ENCODE results near the gene CLEC7A. TPM values are rescaled to one million over a fixed set of nuclear protein-coding genes. Genes with fewer than 3 reads are reported as not detected.

The CLEC7A gene
- polyA plus RNA-seq, 3 donors = 235 to 809 (median 304) TPM

DNA sequence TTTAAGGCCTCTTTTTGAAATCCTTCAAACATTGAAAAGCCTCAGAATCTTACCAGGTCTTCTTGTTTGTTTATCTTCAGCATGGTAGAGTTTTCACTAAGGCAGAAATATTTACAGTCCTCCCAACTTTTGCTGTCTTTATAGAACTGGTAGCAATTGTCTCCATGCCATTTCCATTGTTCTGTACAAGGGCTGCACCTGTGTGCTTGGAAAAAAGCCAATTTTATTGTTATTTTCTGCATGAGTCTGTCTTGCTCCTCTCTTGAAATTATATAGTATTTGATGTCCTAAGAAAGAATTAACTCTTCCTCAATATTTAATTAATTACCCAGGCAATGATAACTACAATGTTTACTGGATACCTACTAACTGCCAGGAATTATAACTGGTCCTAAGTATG, 54.5 kb downstream of the CLEC7A start:
- no peak for DNase-seq
- Histone ChIP-seq H2AFZ (ENCODE audit: insufficient read depth, low read depth, low read length, poor library complexity, severe bottlenecking) (no peak overlapping the region), H3K79me2 (ENCODE audit: insufficient read depth, low read length) (no peaks in the 10 kb centered on the region), H3K4me1 (ENCODE audit: control insufficient read depth in 1 of 2, insufficient read depth in 2 of 2, low read length in 2 of 2) (peaks cover 7 to 9% of the 10 kb centered on the region in 2 donors), H3K9ac (ENCODE audit: insufficient read depth, low read length, poor library complexity, severe bottlenecking) (no peak overlapping the region), H3K27ac (ENCODE audit: low read depth in 1 of 2, low read length in 2 of 2) (no peak overlapping the region), H3K4me3 (replicated peaks in 1 of 3; ENCODE audit: low read depth in 2 of 3, low read length in 3 of 3) (no peak overlapping the region), H3K4me2 (replicated peaks; ENCODE audit: extremely low read depth, low read length, poor library complexity, severe bottlenecking) (no peak overlapping the region), H3K27me3 (ENCODE audit: control insufficient read depth in 2 of 2, insufficient read depth in 2 of 2, low read length in 2 of 2) (no peaks in the 10 kb centered on the region), H4K20me1 (ENCODE audit: insufficient read depth, low read length) (no peaks in the 10 kb centered on the region), H3K9me3 (replicated peaks in 1 of 2; ENCODE audit: control insufficient read depth in 1 of 2, insufficient read depth in 1 of 2, low read length in 2 of 2) (no peaks in the 10 kb centered on the region), H3K36me3 (replicated peaks in 1 of 2; ENCODE audit: control insufficient read depth in 1 of 2, insufficient read depth in 2 of 2, low read length in 2 of 2) (no peaks in the 10 kb centered on the region)
- peaks cover 0 to 2% (median 0%) of the 10 kb centered on the region in 3 donors for H3K27me3 Mint-ChIP-seq (ENCODE audit: low read depth in 3 of 3)
- H3K4me3 Mint-ChIP-seq = no peak overlapping the region
- H3K36me3 Mint-ChIP-seq = peaks cover 20 to 25% of the 10 kb centered on the region in 2 donors
- no peak for TF ChIP-seq CTCF (IDR thresholded peaks at IDR 0.05)
- no peak overlapping the region for H3K27ac Mint-ChIP-seq
- intact Hi-C loops (cut with micrococcal nuclease) = no loop called here
- H3K9me3 Mint-ChIP-seq = peaks cover 0 to under 1% (median 0%) of the 10 kb centered on the region in 7 donors
- H3K4me1 Mint-ChIP-seq = peaks cover 13% of the 10 kb centered on the region

DNA sequence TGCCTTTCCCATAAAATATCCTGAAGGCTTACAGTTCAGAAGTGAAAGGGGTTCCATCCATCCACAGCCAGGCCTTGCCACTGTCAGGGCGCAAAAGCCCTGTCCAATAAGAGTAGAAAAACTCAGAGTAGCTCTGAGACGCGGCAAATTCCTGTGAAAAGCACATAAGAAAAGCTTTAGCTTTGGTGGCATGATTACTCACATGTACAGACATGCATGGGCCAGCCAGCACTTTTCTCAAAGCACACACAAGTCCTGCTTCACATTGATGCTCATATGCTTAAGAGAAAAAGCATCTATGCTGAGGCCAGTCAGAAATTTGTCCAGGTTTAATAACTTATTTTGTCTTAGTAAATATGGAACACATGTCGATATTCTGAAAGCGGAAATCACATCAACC, 56.7 kb downstream of the CLEC7A start:
- H3K9me3 ChIP-seq (replicated peaks in 1 of 2; ENCODE audit: control insufficient read depth in 1 of 2, insufficient read depth in 1 of 2, low read length in 2 of 2) = no peaks in the 10 kb centered on the region
- H3K4me1 ChIP-seq (ENCODE audit: control insufficient read depth in 1 of 2, insufficient read depth in 2 of 2, low read length in 2 of 2) = peaks cover 20 to 23% of the 10 kb centered on the region in 2 donors
- no peak overlapping the region for H3K4me3 ChIP-seq (replicated peaks in 1 of 3; ENCODE audit: low read depth in 2 of 3, low read length in 3 of 3)
- no peaks in the 10 kb centered on the region for H3K79me2 ChIP-seq (ENCODE audit: insufficient read depth, low read length)
- no peak for TF ChIP-seq CTCF (IDR thresholded peaks at IDR 0.05)
- Mint-ChIP-seq H3K36me3 (peaks cover 18 to 24% of the 10 kb centered on the region in 2 donors), H3K4me3 (no peak overlapping the region), H3K27me3 (ENCODE audit: low read depth in 3 of 3) (peaks cover 0 to 2% (median 0%) of the 10 kb centered on the region in 3 donors), H3K9me3 (peaks cover 0 to 6% (median 0%) of the 10 kb centered on the region in 7 donors), H3K27ac (peak overlapping the region in 1 of 7 donors; percentile 31), H3K4me1 (peaks cover 24% of the 10 kb centered on the region)
- H3K9ac ChIP-seq (ENCODE audit: insufficient read depth, low read length, poor library complexity, severe bottlenecking) = no peak overlapping the region
- WGBS (ENCODE audit: insufficient coverage) = 97% methylated on average over 3 of the region's 5 CpGs
- H4K20me1 ChIP-seq (ENCODE audit: insufficient read depth, low read length) = no peaks in the 10 kb centered on the region
- H2AFZ ChIP-seq (ENCODE audit: insufficient read depth, low read depth, low read length, poor library complexity, severe bottlenecking) = no peak overlapping the region
- no peak overlapping the region for H3K4me2 ChIP-seq (replicated peaks; ENCODE audit: extremely low read depth, low read length, poor library complexity, severe bottlenecking)
- no peaks in the 10 kb centered on the region for H3K36me3 ChIP-seq (replicated peaks in 1 of 2; ENCODE audit: control insufficient read depth in 1 of 2, insufficient read depth in 2 of 2, low read length in 2 of 2)
- intact Hi-C loops (cut with micrococcal nuclease) = loop anchor here in 1 of 2 donors (5.0 kb wide), 1 partner anchor 54 kb away; no protein-coding TSS in a partner anchor
- H3K27ac ChIP-seq (ENCODE audit: low read depth in 1 of 2, low read length in 2 of 2) = no peak overlapping the region
- no peaks in the 10 kb centered on the region for H3K27me3 ChIP-seq (ENCODE audit: control insufficient read depth in 2 of 2, insufficient read depth in 2 of 2, low read length in 2 of 2)
- no peak for DNase-seq
